ENCODE results near the gene NEDD9.

The NEDD9 gene, protein sequence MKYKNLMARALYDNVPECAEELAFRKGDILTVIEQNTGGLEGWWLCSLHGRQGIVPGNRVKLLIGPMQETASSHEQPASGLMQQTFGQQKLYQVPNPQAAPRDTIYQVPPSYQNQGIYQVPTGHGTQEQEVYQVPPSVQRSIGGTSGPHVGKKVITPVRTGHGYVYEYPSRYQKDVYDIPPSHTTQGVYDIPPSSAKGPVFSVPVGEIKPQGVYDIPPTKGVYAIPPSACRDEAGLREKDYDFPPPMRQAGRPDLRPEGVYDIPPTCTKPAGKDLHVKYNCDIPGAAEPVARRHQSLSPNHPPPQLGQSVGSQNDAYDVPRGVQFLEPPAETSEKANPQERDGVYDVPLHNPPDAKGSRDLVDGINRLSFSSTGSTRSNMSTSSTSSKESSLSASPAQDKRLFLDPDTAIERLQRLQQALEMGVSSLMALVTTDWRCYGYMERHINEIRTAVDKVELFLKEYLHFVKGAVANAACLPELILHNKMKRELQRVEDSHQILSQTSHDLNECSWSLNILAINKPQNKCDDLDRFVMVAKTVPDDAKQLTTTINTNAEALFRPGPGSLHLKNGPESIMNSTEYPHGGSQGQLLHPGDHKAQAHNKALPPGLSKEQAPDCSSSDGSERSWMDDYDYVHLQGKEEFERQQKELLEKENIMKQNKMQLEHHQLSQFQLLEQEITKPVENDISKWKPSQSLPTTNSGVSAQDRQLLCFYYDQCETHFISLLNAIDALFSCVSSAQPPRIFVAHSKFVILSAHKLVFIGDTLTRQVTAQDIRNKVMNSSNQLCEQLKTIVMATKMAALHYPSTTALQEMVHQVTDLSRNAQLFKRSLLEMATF

DNA sequence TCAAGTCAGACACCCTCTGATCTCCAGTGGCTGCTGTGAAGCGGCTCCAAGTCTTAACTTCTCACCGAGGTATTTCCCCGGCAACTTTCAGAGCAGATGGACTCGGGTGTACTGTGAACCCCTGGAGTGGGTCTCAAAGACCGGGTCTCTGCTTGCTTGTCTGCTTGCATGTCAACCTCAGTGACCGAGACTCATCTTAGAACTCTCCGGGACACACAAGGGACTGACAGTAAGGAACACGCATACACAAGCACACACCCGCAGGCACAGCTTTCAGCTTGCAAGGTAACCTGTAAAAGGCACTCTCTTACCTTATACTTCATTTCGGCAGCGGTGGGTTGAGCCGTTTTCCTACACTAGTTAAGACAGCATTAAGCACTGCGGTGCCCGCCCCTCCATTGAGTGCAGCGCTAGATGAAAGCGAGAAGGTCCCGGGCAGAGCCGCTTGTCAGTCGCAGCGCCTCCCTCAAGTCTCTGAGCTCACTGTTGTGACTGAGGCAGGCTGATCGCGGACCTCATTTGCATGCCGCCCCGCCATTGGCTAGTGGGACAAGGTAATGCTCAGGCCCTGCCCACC, at the start of gene NEDD9:
Gene NEDD9, minus strand, starts transcription at position 476 of the 577 bp plus-strand sequence. Its CDS starts 153 bp downstream, at position 323.
- no peak for TF ChIP-seq CTCF (IDR thresholded peaks at IDR 0.05; ENCODE audit: low read depth, low read length)
- peak within 1 kb of the TSS; percentile 65 to 76 for H3K4me3 ChIP-seq (replicated peaks in 1 of 2; ENCODE audit: low read depth in 2 of 2, low read length in 2 of 2)
- DNase-seq (ENCODE audit: low read depth in 2 of 2), result peak; percentile 97 to 98

DNA sequence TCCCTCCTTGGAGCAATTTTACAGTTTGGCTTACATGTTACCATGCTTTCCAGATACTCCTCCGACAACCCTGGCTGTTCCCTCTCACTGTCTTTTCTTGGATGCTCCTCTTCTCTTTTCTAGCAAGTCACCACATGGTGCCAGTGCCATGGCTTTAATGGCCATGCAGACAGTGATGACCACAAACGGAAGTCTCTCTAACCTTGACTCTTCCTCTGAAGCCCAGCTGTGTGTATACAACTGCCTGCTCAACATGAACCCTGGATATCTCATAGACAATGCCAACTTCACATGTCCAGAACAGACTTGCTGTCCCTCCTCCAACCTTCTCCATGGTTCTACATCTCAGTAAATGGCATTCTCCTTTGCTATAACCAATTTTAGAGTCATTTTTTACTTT, 49.8 kb upstream of the NEDD9 start:
- DNase-seq (ENCODE audit: low read depth in 2 of 2), result no peak
- TF ChIP-seq CTCF (IDR thresholded peaks at IDR 0.05; ENCODE audit: low read depth, low read length), result no peak
- no peak overlapping the region for H3K4me3 ChIP-seq (replicated peaks in 1 of 2; ENCODE audit: low read depth in 2 of 2, low read length in 2 of 2)

DNA sequence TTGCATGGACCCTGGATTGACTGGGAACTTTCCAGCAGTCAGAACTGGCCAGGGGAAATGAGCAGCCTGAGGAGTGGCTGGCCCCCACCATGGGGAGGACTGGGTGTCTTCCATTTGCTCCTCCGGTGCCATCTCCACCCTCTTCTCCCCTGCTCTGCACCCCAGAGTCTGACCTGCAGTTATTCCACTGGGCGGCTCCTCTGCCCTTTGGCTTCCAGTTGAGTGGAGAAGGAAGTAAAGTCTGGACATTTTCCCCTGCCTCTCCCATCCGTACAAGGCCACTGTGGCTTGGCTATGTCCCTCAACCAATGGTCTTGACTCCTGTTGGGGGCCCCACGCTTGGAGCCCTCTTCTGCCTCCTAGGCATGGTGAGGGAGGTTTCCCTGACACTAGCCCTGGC, 47.9 kb upstream of the NEDD9 start:
- DNase-seq (ENCODE audit: low read depth in 2 of 2), result no peak
- H3K4me3 ChIP-seq (replicated peaks in 1 of 2; ENCODE audit: low read depth in 2 of 2, low read length in 2 of 2), result no peak overlapping the region
- no peak for TF ChIP-seq CTCF (IDR thresholded peaks at IDR 0.05; ENCODE audit: low read depth, low read length)

GRCh38 chr6:11279284-11279689, 46.8 kb upstream of the NEDD9 start:
- no peak overlapping the region for H3K4me3 ChIP-seq (replicated peaks in 1 of 2; ENCODE audit: low read depth in 2 of 2, low read length in 2 of 2)
- no peak for DNase-seq (ENCODE audit: low read depth in 2 of 2)
- no peak for TF ChIP-seq CTCF (IDR thresholded peaks at IDR 0.05; ENCODE audit: low read depth, low read length)

- no peak overlapping the region for H3K4me3 ChIP-seq (replicated peaks in 1 of 2; ENCODE audit: low read depth in 2 of 2, low read length in 2 of 2)
- DNase-seq (ENCODE audit: low read depth in 2 of 2), result no peak
- TF ChIP-seq CTCF (IDR thresholded peaks at IDR 0.05; ENCODE audit: low read depth, low read length), result no peak
Measured at GRCh38 chr6:11278207-11278559, 45.7 kb upstream of the NEDD9 start.

DNA sequence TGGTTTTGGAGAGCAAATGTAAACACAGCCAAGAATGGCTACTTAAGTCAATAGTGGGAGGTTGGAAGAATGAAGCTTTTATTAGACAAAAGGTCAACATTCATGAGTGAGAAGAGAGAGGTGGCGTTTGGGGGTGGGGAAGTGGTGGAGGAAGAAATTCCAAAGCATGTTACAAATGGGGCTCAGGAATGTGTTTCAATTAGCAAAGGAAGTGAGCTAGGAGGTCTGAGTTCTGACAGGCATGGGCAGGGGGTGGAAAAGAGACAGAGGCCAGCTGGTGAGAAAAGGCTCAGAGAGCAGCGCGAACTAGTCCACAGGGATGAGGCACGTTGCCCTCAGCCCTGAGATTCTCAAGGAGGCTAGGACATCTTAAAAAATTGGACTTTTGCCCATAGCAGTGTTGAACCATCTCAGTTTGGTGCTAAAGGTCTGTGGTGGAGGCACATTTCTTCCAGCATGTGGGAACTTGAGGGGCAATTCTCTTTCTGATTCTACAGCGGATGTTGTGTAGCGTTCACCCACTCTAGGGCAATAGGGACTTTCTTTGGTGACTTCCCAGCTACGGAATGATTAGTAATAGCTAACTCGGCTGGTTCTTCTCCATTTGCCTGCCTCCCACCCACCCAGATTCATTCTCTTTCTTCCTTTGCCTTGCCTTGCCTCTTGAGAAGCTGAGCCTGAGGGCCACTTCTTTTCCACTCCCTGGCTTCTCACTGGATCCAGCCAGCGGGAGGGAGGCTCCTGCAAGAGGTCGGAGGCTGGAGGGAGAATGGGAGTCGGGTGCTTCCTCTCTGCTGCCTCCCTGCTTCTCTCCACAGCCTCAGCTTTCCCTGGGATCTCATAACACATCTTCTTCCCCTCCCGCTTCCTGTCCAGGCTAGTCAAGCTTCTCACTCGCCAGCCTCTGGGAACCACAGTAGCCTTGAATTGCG, 45.1 kb upstream of the NEDD9 start:
- TF ChIP-seq CTCF (IDR thresholded peaks at IDR 0.05; ENCODE audit: low read depth, low read length), result no peak
- no peak overlapping the region for H3K4me3 ChIP-seq (replicated peaks in 1 of 2; ENCODE audit: low read depth in 2 of 2, low read length in 2 of 2)
- DNase-seq (ENCODE audit: low read depth in 2 of 2), result peak; percentile 77 to 91
